ENCODE results near the gene COLEC11.

- no peak for TF ChIP-seq CTCF (conservative IDR thresholded peaks at IDR 0.05; ENCODE audit: low read depth in 2 of 2)
- no peak for TF ChIP-seq ZNF331 (CRISPR knock-in tag; IDR thresholded peaks at IDR 0.05; ENCODE audit: low read depth)
- no peak for TF ChIP-seq POLR2AphosphoS5 (IDR thresholded peaks at IDR 0.05; ENCODE audit: low read depth)
- TF ChIP-seq STAT1 (IDR thresholded peaks at IDR 0.05; ENCODE audit: unreplicated experiment), result no peak
- no peak for TF ChIP-seq EZH2 (IDR thresholded peaks at IDR 0.05; ENCODE audit: low read depth, unreplicated experiment)
- TF ChIP-seq EZH2phosphoT487 (IDR thresholded peaks at IDR 0.05; ENCODE audit: unreplicated experiment), result no peak
- TF ChIP-seq REST (IDR thresholded peaks at IDR 0.05; ENCODE audit: unreplicated experiment), result no peak
- TF ChIP-seq ETS1 (IDR thresholded peaks at IDR 0.05), result no peak
- TF ChIP-seq NANOG (IDR thresholded peaks at IDR 0.05; ENCODE audit: borderline replicate concordance), result no peak
- no peak for TF ChIP-seq JUNB (IDR thresholded peaks at IDR 0.05; ENCODE audit: unreplicated experiment)
- TF ChIP-seq CREB1 (CRISPR knock-in tag; IDR thresholded peaks at IDR 0.05; ENCODE audit: low read depth), result no peak
- no peak for TF ChIP-seq ZNF462 (CRISPR knock-in tag; IDR thresholded peaks at IDR 0.05)
Observed at GRCh38 chr2:3557639-3558204, 37.2 kb upstream of the COLEC11 start.

Measured in GM23338 (cell line).